ENCODE data around the gene MTPN.

MTPN gene

DNA sequence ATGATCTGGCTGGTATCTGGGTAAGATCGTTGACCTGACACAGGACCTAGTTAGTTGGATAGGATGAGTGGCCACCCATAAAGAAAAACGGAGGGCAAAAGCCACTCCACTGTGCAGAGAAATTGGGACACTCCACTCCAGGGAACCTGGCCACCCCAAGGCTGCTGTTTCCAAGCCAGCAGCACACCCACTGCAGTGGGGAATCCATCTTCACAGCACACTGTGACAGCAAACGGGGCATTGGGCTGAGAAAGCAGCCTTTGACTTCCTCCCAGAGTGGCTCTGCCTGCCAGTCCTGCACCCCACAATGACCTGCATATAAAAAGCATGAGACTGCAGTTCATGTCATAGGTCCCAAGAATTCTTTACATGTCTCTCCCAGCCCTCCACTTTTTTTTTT lies 52.9 kb downstream of the MTPN start:
- DNase-seq: no peak

GRCh38 chr7:135922263-135922662 lies 54.9 kb downstream of the MTPN start:
- no peak for DNase-seq

DNA sequence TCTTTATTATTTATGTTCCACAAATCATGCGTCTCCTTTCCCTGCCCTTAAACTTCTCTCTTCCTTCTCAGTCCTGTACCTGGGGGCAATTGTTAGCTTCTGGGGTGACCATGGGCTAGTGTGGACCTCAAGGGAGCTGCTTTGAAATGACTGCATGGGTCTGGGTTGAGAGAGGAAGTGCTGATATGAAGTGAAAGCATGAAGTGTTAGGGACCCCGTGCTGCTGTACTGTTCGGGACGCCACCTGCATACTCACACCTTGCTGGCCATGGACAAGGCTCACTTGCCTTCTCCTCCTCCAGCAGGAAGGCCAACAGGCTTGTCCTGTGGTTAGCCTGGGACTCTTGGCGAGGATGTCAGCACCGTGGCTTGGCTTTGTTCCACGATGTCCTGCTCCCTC lies 56.7 kb downstream of the MTPN start:
- DNase-seq: no peak

- no peak for DNase-seq
Observed at GRCh38 chr7:135919071-135919841, 57.9 kb downstream of the MTPN start.

- DNase-seq: no peak
Observed at GRCh38 chr7:135918134-135918533, 59.0 kb downstream of the MTPN start.

DNA sequence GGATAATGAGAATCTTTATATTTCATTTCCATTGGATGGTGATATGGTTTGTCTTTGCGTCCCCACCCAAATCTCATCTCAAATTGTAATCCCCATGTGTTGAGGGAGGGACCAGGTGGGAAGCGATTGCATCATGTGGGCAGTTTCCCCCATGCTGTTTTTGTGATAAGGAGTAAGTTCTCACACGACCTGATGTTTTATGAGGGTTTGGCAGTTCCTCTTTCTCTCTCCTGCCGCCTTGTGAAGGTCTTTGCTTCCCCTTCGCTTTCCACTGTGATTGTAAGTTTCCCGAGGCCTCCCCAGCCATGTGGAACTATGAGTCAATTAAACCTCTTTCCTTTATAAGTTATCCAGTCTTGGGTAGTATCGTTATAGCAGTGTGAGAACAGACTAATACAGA lies 59.4 kb downstream of the MTPN start:
- no peak for DNase-seq

GRCh38 chr7:135914346-135914745 lies 62.8 kb downstream of the MTPN start:
- no peak for DNase-seq

DNA sequence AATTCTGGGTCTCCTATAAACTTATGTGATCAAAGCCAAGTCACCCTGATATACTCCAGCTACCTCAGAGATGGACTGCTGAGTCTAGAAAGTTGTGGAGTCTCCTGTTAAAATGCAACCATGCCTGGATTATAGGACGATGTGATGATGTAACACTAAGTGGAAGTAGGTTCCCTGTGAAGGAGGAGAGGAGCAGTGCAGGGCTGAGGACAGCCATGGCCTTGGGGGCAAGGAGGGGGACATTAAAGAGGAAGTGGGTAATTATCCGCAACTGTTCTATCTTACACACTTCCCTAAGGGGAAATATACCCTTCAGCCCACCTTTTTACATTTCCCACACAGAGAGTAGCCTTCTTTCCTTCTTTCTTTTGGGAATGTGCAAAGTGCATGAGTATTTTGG lies 63.8 kb downstream of the MTPN start:
- no peak for DNase-seq

- peak; percentile 32 for DNase-seq
Observed at GRCh38 chr7:135911099-135911498, 66.1 kb downstream of the MTPN start.

DNA sequence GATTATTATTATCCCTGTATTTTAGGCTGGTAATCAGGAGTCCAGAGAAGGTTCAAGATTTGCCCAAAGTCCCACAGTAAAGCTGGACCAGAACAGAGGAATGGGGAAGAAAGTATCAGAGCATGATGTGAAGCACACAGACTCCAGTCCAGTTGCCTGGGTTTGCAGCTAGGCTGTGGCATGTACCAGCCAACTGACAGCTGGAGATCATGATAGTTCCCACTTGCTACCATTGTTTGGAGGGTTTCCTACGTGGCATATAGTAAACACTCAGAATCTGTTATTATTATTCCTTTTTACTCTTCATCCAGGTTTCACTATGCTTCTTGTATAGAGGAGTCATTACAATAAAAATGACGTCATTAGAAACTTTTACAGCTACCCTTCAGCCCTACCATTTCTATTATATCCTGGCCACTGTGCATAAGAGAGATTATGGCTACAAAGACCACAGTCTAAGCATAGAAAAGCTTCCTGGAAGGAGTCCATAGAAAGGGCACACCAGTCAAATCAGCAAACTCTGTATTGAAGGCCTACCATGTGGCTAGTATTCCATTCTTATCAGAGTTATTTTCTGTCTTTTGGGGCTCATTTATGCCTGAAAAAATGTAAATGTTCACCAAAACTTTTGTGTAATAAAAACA lies 66.6 kb downstream of the MTPN start:
- no peak for DNase-seq

GRCh38 chr7:135905858-135906257 lies 71.3 kb downstream of the MTPN start:
- DNase-seq: no peak

DNA sequence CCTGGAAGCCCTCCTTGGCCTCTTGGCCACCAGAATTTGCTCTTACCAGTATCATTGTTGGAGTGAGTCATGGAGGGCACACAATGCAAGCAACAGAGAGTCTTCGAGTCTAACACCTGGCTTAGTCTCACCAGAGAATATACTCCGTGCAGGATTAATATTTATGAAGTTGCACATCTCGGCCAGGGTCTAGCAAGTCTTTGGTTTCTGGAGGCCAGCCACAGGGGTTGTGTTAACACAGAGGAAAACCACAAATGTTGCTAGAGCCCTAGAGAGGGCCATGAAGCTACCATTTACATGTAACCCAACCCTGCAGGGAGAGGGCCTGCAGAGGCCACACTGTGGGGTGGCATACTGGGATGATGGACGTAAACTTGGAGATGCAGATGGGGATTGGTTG lies 71.8 kb downstream of the MTPN start:
- DNase-seq: no peak

DNA sequence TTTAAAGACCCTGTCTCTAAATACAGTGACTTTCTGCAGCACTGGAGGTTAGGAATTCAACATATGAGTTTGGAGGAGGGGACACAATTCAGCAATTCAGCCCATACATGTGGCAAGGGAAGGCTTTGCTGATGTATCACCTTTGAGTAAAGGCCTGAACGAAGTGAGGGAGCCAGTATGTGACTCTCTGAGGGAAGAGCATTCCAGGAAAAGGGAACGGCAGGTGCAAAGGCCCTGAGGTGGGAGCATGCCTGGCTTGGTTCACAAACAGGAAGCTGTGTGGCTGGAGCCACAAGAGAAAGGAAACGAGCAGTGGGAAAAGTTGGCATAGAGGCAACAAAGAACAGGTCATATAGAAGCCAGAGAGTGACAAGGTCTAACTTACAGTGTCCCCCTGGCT lies 72.9 kb downstream of the MTPN start:
- no peak for DNase-seq

- DNase-seq: no peak
Observed at GRCh38 chr7:135901585-135902540, 75.3 kb downstream of the MTPN start.

GRCh38 chr7:135900065-135900546 lies 77.1 kb downstream of the MTPN start:
- no peak for DNase-seq

- no peak for DNase-seq
Observed at GRCh38 chr7:135899458-135900064, 77.6 kb downstream of the MTPN start.

GRCh38 chr7:135898226-135898625 lies 78.9 kb downstream of the MTPN start:
- no peak for DNase-seq

DNA sequence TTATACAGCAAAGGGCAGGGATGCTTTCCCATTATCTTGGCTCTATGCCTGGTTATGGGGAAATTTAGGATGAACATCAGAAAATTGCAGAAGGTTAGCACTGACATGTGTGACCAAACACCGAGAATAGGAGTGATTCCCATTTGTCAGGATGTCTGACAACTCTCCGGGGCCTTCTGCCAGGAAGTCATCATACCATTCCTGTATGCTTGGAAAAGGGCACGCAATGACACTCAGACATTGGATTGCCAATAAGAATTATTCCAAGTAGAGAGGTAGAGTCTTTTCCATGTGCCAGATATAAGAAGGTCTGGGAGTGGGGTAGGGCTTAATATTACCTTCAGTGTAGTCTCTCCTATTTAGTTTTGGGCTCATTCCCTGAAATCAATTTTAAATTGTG lies 82.3 kb downstream of the MTPN start:
- no peak for DNase-seq

DNA sequence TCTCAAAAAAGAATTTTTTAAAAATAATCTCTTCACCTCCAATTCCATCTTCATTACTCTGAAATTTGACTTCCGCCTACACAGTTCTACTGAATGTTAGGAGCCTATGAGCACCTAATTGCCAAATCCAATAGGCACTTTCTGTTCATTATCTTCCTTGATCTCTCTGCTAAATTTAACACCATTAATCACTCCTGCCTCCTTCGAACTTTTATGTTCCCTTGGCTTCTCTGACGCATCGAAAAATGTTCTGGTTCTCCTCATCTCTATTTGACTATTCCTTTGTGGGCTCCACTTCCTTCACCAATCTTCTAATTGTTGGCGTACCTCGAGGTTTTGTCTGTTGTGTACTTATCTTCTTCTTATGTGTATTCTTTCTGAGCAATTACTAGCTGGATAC lies 87.3 kb downstream of the MTPN start:
- no peak for DNase-seq

DNA sequence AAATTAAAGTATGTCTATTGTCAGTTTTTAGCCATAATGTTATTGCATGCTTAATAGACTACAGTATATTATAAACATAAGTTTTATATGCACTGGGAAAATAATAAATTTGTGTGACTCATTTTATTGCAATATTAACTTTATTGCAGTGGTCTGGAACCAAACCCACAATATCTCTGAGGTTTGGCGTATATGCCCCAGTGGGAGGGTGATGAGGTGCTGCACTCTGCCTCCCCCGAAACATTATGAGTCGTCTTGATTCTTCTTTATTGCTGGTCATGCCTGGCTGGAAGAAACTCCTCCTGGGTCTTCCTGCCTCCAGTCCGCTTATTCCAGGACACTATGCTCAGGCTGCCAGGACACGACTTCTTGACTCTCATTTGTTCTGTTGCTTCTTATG lies 88.4 kb downstream of the MTPN start:
- DNase-seq: peak; percentile 34

DNA sequence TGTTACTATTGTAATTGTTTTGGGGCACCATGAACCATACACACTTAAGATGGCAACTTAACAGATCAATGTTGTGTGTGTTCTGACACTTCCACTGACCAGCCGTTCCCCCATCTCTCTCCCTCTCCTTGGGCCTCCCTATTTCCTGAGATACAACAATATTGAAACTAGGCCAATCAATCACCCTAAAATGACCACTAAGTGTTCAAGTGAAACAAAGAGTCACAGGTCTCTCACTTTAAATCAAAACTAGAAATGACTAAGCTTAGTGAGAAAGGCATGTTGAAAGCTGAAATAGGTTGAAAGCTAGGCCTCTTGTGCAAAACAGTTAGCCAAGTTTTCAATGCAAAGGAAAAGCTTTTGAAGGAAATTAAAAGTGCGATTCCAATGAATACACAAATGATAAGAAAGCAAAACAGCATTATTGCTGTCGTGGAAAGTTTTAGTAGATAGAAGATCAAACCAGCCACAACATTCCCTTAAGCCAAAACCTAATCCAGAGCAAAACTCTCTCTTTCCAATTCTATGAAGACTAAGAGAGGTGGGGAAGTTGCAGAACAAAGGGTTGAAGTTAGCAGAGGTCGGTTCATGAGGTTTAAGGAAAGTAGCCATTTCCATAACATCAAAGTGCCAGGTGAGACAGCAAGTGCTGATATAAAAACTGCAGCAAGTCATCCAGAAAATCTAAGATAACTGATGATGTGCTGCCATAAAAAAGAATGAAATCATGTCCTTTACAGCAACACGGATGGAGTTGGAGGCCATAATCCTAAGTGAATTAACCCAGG lies 90.6 kb downstream of the MTPN start:
- DNase-seq: no peak

Measured in fibroblast of skin of abdomen (primary cell).